ENCODE data around the gene SEZ6L2. TPM values are rescaled to one million over a fixed set of nuclear protein-coding genes. Genes with fewer than 3 reads are reported as not detected.
A peak's percentile ranks its signal among the peaks of the same experiment; 100 is the strongest.

The SEZ6L2 gene
- total and polyA plus RNA-seq, 2 experiments from 2014 or later, result 18.0 to 71.9 TPM

DNA sequence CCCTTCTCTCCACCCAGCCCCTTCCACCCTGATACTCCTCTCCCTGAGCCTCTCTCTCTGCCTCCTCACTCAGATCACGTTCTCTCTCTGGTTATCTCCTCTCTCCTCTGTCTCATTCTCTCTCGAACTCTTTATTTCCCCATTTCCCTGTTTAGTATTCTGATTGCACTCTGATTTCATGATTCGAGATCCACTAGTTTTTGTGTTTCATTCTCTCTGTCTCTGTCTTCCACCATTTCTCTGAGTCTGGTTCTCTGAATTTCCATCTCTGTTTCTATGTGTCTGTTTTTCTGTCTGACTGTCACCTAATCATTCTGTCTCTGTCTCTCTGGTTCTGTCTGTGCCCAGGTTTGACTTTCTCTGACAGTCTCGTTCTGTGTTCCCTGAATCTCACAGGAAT is 2.0 kb downstream of the SEZ6L2 start:
- Mint-ChIP-seq H3K9me3 (no peaks in the 10 kb centered on the region), H3K27ac (no peak overlapping the region)

GRCh38 chr16:29896841-29897240 is 2.5 kb downstream of the SEZ6L2 start:
- no peak overlapping the region for H3K4me3 Mint-ChIP-seq
- Histone ChIP-seq H3K4me1 (ENCODE audit: insufficient read depth) (peaks cover 18% of the 10 kb centered on the region), H3K4me3 (no peak overlapping the region), H3K9me2 (ENCODE audit: insufficient read depth) (no peaks in the 10 kb centered on the region), H2AFZ (no peak overlapping the region), H3K27me3 (ENCODE audit: insufficient read depth) (no peaks in the 10 kb centered on the region), H3K36me3 (ENCODE audit: insufficient read depth) (no peaks in the 10 kb centered on the region), H3K4me2 (no peak overlapping the region), H4K20me1 (replicated peaks; ENCODE audit: insufficient read depth) (no peaks in the 10 kb centered on the region), H3F3A (replicated peaks; ENCODE audit: low read depth) (0 out of 2 replicates have a peak, but pooled peaks cover 6% of the 10 kb centered on the region), H3K79me2 (replicated peaks; ENCODE audit: insufficient read depth) (peaks cover under 1% of the 10 kb centered on the region; the same call in 1 of the 2 replicates), H3K27ac (ENCODE audit: low read depth) (no peak overlapping the region)
- ATAC-seq (no peak), DNase-seq (ENCODE audit: low spot score) (no peak)
- peaks cover 24% of the 10 kb centered on the region for H3K4me1 Mint-ChIP-seq
- H3K36me3 Mint-ChIP-seq (ENCODE audit: low read depth), result peaks cover 6% of the 10 kb centered on the region
- H3K27ac Mint-ChIP-seq, result no peak overlapping the region
- peaks cover 9% of the 10 kb centered on the region for H3K27me3 Mint-ChIP-seq (ENCODE audit: insufficient read depth, low read depth, poor library complexity)
- no peaks in the 10 kb centered on the region for H3K9me3 Mint-ChIP-seq
- TF ChIP-seq CTCF (conservative IDR thresholded peaks at IDR 0.05; ENCODE audit: low read depth in 2 of 2), result no peak
- TF ChIP-seq ZNF114 (CRISPR knock-in tag; IDR thresholded peaks at IDR 0.05), result no peak
- no peak for TF ChIP-seq ZNF462 (CRISPR knock-in tag; IDR thresholded peaks at IDR 0.05)

More for the DNA sequence above, 2.0 kb downstream of the SEZ6L2 start:
- no peak for ATAC-seq
- Histone ChIP-seq H3K36me3 (ENCODE audit: insufficient read depth) (no peaks in the 10 kb centered on the region), H3K27ac (ENCODE audit: low read depth) (no peak overlapping the region), H4K20me1 (replicated peaks; ENCODE audit: insufficient read depth) (no peaks in the 10 kb centered on the region), H3K9me2 (ENCODE audit: insufficient read depth) (no peaks in the 10 kb centered on the region), H3K4me1 (ENCODE audit: insufficient read depth) (peaks cover 22% of the 10 kb centered on the region), H3K4me2 (no peak overlapping the region), H3K79me2 (replicated peaks; ENCODE audit: insufficient read depth) (peaks cover 6% of the 10 kb centered on the region; the same call in 1 of the 2 replicates), H3K4me3 (no peak overlapping the region), H2AFZ (no peak overlapping the region), H3K27me3 (ENCODE audit: insufficient read depth) (no peaks in the 10 kb centered on the region), H3F3A (replicated peaks; ENCODE audit: low read depth) (0 out of 2 replicates have a peak, but pooled peaks cover 6% of the 10 kb centered on the region)
- Mint-ChIP-seq H3K36me3 (ENCODE audit: low read depth) (peaks cover 6% of the 10 kb centered on the region), H3K4me1 (peaks cover 24% of the 10 kb centered on the region), H3K4me3 (peak overlapping the region; percentile 92; the same call in 1 of the 3 replicates), H3K27me3 (ENCODE audit: insufficient read depth, low read depth, poor library complexity) (peaks cover 12% of the 10 kb centered on the region)
- TF ChIP-seq ZNF114 (CRISPR knock-in tag; IDR thresholded peaks at IDR 0.05), result no peak
- no peak for TF ChIP-seq STAT1 (IDR thresholded peaks at IDR 0.05; ENCODE audit: unreplicated experiment)
- TF ChIP-seq CTCF (conservative IDR thresholded peaks at IDR 0.05; ENCODE audit: low read depth in 2 of 2), result no peak
- no peak for TF ChIP-seq EZH2 (IDR thresholded peaks at IDR 0.05; ENCODE audit: low read depth, unreplicated experiment)
- no peak for TF ChIP-seq NANOG (IDR thresholded peaks at IDR 0.05; ENCODE audit: borderline replicate concordance)
- TF ChIP-seq EZH2phosphoT487 (IDR thresholded peaks at IDR 0.05; ENCODE audit: unreplicated experiment), result no peak
- no peak for TF ChIP-seq ZNF331 (CRISPR knock-in tag; IDR thresholded peaks at IDR 0.05; ENCODE audit: low read depth)
- no peak for TF ChIP-seq POLR2AphosphoS5 (IDR thresholded peaks at IDR 0.05; ENCODE audit: low read depth)
- TF ChIP-seq CREB1 (CRISPR knock-in tag; IDR thresholded peaks at IDR 0.05; ENCODE audit: low read depth), result no peak
- DNase-seq (ENCODE audit: low spot score), result no peak

Data from GM23338 (cell line).